Keratinocyte (primary cell): ENCODE results near the gene PPL. TPM values are rescaled to one million over a fixed set of nuclear protein-coding genes. Genes with fewer than 3 reads are reported as not detected.

Experiments
- DNase-seq: peaks from one replicate; pipeline ENCODE4 v3.0.0-alpha.2; 2011; ENCODE audit warnings: low read depth, missing footprints, low spot score
- FAIRE-seq: peaks from 2 replicates; lab custom pipeline; 2011; peaks lifted over from hg19 to GRCh38; lab: Jason Lieb, UNC
- H2AFZ ChIP-seq: 2 replicates; pipeline ENCODE4 v1.6.0; 2012; ENCODE audit warnings: low read length, control low read depth, inconsistent platforms; ENCODE audit not compliant: control insufficient read depth
- H3K27ac ChIP-seq: 2 replicates; pipeline ENCODE4 v1.5.1; 2011; ENCODE audit warnings: low read length; ENCODE audit not compliant: control insufficient read depth, insufficient read depth
- H3K27me3 ChIP-seq: 3 replicates; pipeline ENCODE4 v1.6.0; 2011; ENCODE audit warnings: low read length; ENCODE audit not compliant: control insufficient read depth, insufficient read depth; ENCODE audit errors: extremely low read depth
- H3K36me3 ChIP-seq, 2 experiments: 2 replicates in 1 of 2; 3 replicates in 1 of 2; pipeline ENCODE4 v1.5.1; 2011; ENCODE audit warnings: low read length in 2 of 2, mild to moderate bottlenecking in 1 of 2; ENCODE audit not compliant: control insufficient read depth in 2 of 2, insufficient read depth in 2 of 2; ENCODE audit errors: extremely low read depth in 1 of 2
- H3K4me1 ChIP-seq: 3 replicates; pipeline ENCODE4 v1.5.1; 2011; ENCODE audit warnings: low read length; ENCODE audit not compliant: control insufficient read depth, insufficient read depth; ENCODE audit errors: extremely low read depth
- H3K4me2 ChIP-seq: 3 replicates; pipeline ENCODE4 v1.6.0; 2011; ENCODE audit warnings: low read depth, low read length; ENCODE audit not compliant: control insufficient read depth, insufficient read depth; ENCODE audit errors: extremely low read depth
- H3K4me3 ChIP-seq, 3 experiments: fragments of 200-600 bp in 1 of 3; sonication (generic) in 1 of 3; 2 replicates in 2 of 3; 3 replicates in 1 of 3; pipeline ENCODE4 v1.5.1; 2011 to 2016; ENCODE audit warnings: low read length in 3 of 3, mild to moderate bottlenecking in 3 of 3, control low read depth in 2 of 3, inconsistent platforms in 1 of 3, low read depth in 1 of 3, mixed read lengths in 1 of 3, mixed run types in 1 of 3, moderate library complexity in 1 of 3; ENCODE audit not compliant: control insufficient read depth in 2 of 3, insufficient read depth in 2 of 3; ENCODE audit errors: extremely low read depth in 1 of 3
- H3K79me2 ChIP-seq: 2 replicates; pipeline ENCODE4 v1.6.0; 2012; ENCODE audit warnings: low read length; ENCODE audit not compliant: control insufficient read depth, insufficient read depth
- H3K9ac ChIP-seq: 3 replicates; pipeline ENCODE4 v1.6.0; 2011; ENCODE audit warnings: low read length; ENCODE audit not compliant: control insufficient read depth, insufficient read depth; ENCODE audit errors: extremely low read depth
- H3K9me1 ChIP-seq: 3 replicates; pipeline ENCODE4 v1.6.0; 2011; ENCODE audit warnings: low read length; ENCODE audit not compliant: control insufficient read depth, insufficient read depth; ENCODE audit errors: extremely low read depth
- H3K9me3 ChIP-seq: 2 replicates; pipeline ENCODE4 v1.5.1; 2012; ENCODE audit warnings: low read depth, low read length; ENCODE audit not compliant: control insufficient read depth
- H4K20me1 ChIP-seq: 3 replicates; pipeline ENCODE4 v1.6.0; 2011; ENCODE audit warnings: low read length; ENCODE audit not compliant: control insufficient read depth, insufficient read depth; ENCODE audit errors: extremely low read depth
- CTCF ChIP-seq, 3 experiments: IDR thresholded peaks in 1 of 3; conservative IDR thresholded peaks in 1 of 3; optimal IDR thresholded peaks in 1 of 3; 2 replicates in 2 of 3; 3 replicates in 1 of 3; pipeline versions ENCODE3 to v1.5.1; 2011; ENCODE audit warnings: low read length in 3 of 3, mild to moderate bottlenecking in 3 of 3, moderate library complexity in 2 of 3, control low read depth in 1 of 3, inconsistent platforms in 1 of 3; ENCODE audit not compliant: insufficient read depth in 2 of 3; ENCODE audit errors: extremely low read depth in 1 of 3
- EZH2 ChIP-seq: IDR thresholded peaks from one replicate; pipeline ENCODE4 v1.6.1; 2012; ENCODE audit warnings: inconsistent platforms, mild to moderate bottlenecking, low read length, moderate library complexity
- dilution Hi-C: fragments of 300-500 bp; cut with MboI; formaldehyde crosslinking; loops from one replicate; pipeline ENCODE4 v1.7.0; 2020; ENCODE audit warnings: low sequenced_read_pairs; ENCODE audit not compliant: extremely low pct_ligation_motif_present
- polyA plus RNA-seq, 5 experiments: library from polyadenylated mRNA; depleted of rRNA in 3 of 5; stranded (reverse) in 3 of 5; stranded (forward) in 1 of 5; unstranded in 1 of 5; fragments of >200 nt; gene quantifications; 1 replicate in 1 of 5; 2 replicates in 3 of 5; 3 replicates in 1 of 5; pipeline versions ENCODE4 v1.2.1 to v1.2.3, GENCODE V29; 2011 to 2012; ENCODE audit warnings: missing spikeins in 2 of 5, low read depth in 1 of 5, low replicate concordance in 1 of 5

PPL gene
- polyA plus RNA-seq, 1 donor (not counting 4 experiments of a cell fraction or from before 2014, with no cell fraction given), result 26.6 TPM

GRCh38 chr16:4883501-4883900, 53.4 kb downstream of the PPL start:
- Histone ChIP-seq H3K9me3 (no peaks in the 10 kb centered on the region), H3K79me2 (no peaks in the 10 kb centered on the region), H3K27ac (no peak overlapping the region), H3K36me3 (peaks cover 49 to 62% of the 10 kb centered on the region in 2 experiments), H3K9ac (no peak overlapping the region), H3K4me2 (no peak overlapping the region), H3K27me3 (no peaks in the 10 kb centered on the region), H4K20me1 (peaks cover 6% of the 10 kb centered on the region), H3K4me3 (no peak overlapping the region), H2AFZ (no peak overlapping the region), H3K9me1 (peaks cover 3% of the 10 kb centered on the region), H3K4me1 (no peaks in the 10 kb centered on the region)
- no peak for DNase-seq
- dilution Hi-C loops, result no loop called here
- FAIRE-seq, result no peak
- TF ChIP-seq CTCF (optimal IDR thresholded peaks at IDR 0.05 in 1 of 3, IDR thresholded peaks at IDR 0.05 in 1 of 3, conservative IDR thresholded peaks at IDR 0.05 in 1 of 3; ENCODE audit: extremely low read depth in 1 of 3, insufficient read depth in 2 of 3, low read length in 3 of 3) (no peak), EZH2 (no peak)

- no peak overlapping the region for H2AFZ ChIP-seq
- H3K4me1 ChIP-seq, result no peaks in the 10 kb centered on the region
- peaks cover 46 to 57% of the 10 kb centered on the region in 2 experiments for H3K36me3 ChIP-seq
- H3K4me3 ChIP-seq, result no peak overlapping the region
- no peak overlapping the region for H3K9ac ChIP-seq
- H4K20me1 ChIP-seq, result peaks cover 6% of the 10 kb centered on the region
- peaks cover 3% of the 10 kb centered on the region for H3K9me1 ChIP-seq
- H3K9me3 ChIP-seq, result no peaks in the 10 kb centered on the region
- dilution Hi-C loops, result no loop called here
- H3K79me2 ChIP-seq, result no peaks in the 10 kb centered on the region
- no peak overlapping the region for H3K27ac ChIP-seq
- no peak overlapping the region for H3K4me2 ChIP-seq
- no peak for FAIRE-seq
- no peak for DNase-seq
- TF ChIP-seq CTCF (optimal IDR thresholded peaks at IDR 0.05 in 1 of 3, IDR thresholded peaks at IDR 0.05 in 1 of 3, conservative IDR thresholded peaks at IDR 0.05 in 1 of 3; ENCODE audit: extremely low read depth in 1 of 3, insufficient read depth in 2 of 3, low read length in 3 of 3), result no peak
- TF ChIP-seq EZH2, result no peak
- H3K27me3 ChIP-seq, result no peaks in the 10 kb centered on the region
These were observed 54.2 kb downstream of the PPL start for GRCh38 chr16:4882633-4883285.
